GM12878 (cell line): Measurements from ENCODE around the gene TCERG1L.

Source experiments
- CBFB ChIP-seq: IDR thresholded peaks from 2 replicates; pipeline ENCODE4 v1.6.1; 2016; ENCODE audit warnings: antibody characterized with exemption, low read depth
- CTCF ChIP-seq, 3 experiments: IDR thresholded peaks in 2 of 3; conservative IDR thresholded peaks in 1 of 3; 2 replicates each; pipeline ENCODE4 v1.5.1; 2011; ENCODE audit warnings: low read depth in 3 of 3, low read length in 3 of 3, mild to moderate bottlenecking in 3 of 3, control low read depth in 2 of 3, moderate library complexity in 2 of 3, inconsistent platforms in 1 of 3, mixed read lengths in 1 of 3; ENCODE audit not compliant: control insufficient read depth in 2 of 3, insufficient read depth in 1 of 3; ENCODE audit errors: extremely low read depth in 1 of 3
- EED ChIP-seq: sonication (generic); IDR thresholded peaks from 2 replicates; pipeline ENCODE4 v1.6.1; 2016; ENCODE audit warnings: antibody characterized with exemption, low read depth
- HCFC1 ChIP-seq: fragments of 150-350 bp; IDR thresholded peaks from 2 replicates; pipeline ENCODE4 v1.6.1; 2014; ENCODE audit warnings: low read length
- IRF3 ChIP-seq: fragments of 450-650 bp; IDR thresholded peaks from 2 replicates; pipeline ENCODE4 v1.6.1; 2014; ENCODE audit warnings: mild to moderate bottlenecking
- PBX3 ChIP-seq: IDR thresholded peaks from 2 replicates; pipeline ENCODE4 v1.6.1; 2011; ENCODE audit warnings: mild to moderate bottlenecking, low read depth, low read length, moderate library complexity; ENCODE audit not compliant: insufficient replicate concordance
- POLR2A ChIP-seq: IDR thresholded peaks from 2 replicates; pipeline ENCODE4 v1.6.1; 2011; ENCODE audit warnings: low read depth, mild to moderate bottlenecking, low read length
- RBBP5 ChIP-seq: fragments of 200-600 bp; sonication (generic); conservative IDR thresholded peaks from 2 replicates; pipeline ENCODE4 v1.6.1; 2016
- SMC3 ChIP-seq: IDR thresholded peaks from 2 replicates; pipeline ENCODE4 v1.6.1; 2011; ENCODE audit warnings: low read length, improper control_type of control experiment, borderline replicate concordance
- TF ChIP-seq, protein P1 (sequence below): fragments of 450-650 bp; IDR thresholded peaks from 2 replicates; pipeline ENCODE4 v1.6.1; 2017; ENCODE audit warnings: mild to moderate bottlenecking, moderate library complexity

- TF ChIP-seq CTCF (IDR thresholded peaks at IDR 0.05 in 2 of 3, conservative IDR thresholded peaks at IDR 0.05 in 1 of 3; ENCODE audit: control insufficient read depth in 2 of 3, extremely low read depth in 1 of 3, insufficient read depth in 1 of 3, low read depth in 3 of 3, low read length in 3 of 3) (no peak), RBBP5 (no peak), HCFC1 (no peak), IRF3 (no peak), CBFB (no peak), EED (no peak), POLR2A (no peak), SMC3 (no peak), PBX3 (no peak)
- TF ChIP-seq, protein P1, sequence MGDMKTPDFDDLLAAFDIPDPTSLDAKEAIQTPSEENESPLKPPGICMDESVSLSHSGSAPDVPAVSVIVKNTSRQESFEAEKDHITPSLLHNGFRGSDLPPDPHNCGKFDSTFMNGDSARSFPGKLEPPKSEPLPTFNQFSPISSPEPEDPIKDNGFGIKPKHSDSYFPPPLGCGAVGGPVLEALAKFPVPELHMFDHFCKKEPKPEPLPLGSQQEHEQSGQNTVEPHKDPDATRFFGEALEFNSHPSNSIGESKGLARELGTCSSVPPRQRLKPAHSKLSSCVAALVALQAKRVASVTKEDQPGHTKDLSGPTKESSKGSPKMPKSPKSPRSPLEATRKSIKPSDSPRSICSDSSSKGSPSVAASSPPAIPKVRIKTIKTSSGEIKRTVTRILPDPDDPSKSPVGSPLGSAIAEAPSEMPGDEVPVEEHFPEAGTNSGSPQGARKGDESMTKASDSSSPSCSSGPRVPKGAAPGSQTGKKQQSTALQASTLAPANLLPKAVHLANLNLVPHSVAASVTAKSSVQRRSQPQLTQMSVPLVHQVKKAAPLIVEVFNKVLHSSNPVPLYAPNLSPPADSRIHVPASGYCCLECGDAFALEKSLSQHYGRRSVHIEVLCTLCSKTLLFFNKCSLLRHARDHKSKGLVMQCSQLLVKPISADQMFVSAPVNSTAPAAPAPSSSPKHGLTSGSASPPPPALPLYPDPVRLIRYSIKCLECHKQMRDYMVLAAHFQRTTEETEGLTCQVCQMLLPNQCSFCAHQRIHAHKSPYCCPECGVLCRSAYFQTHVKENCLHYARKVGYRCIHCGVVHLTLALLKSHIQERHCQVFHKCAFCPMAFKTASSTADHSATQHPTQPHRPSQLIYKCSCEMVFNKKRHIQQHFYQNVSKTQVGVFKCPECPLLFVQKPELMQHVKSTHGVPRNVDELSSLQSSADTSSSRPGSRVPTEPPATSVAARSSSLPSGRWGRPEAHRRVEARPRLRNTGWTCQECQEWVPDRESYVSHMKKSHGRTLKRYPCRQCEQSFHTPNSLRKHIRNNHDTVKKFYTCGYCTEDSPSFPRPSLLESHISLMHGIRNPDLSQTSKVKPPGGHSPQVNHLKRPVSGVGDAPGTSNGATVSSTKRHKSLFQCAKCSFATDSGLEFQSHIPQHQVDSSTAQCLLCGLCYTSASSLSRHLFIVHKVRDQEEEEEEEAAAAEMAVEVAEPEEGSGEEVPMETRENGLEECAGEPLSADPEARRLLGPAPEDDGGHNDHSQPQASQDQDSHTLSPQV, result no peak
These were observed 104.3 kb downstream of the TCERG1L start for GRCh38 chr10:131207176-131207575.
